Prostate gland (tissue), 2 donors: ENCODE results near the gene PTPRH. TPM values are rescaled to one million over a fixed set of nuclear protein-coding genes. Genes with fewer than 3 reads are reported as not detected.

Source experiments
- DNase-seq: peaks from one replicate; pipeline ENCODE4 v3.0.0-alpha.2; 2019; ENCODE audit warnings: low spot score
- H3K27ac ChIP-seq, 2 donors: fragments of 200-600 bp; sonication (generic); 2 replicates each; pipeline ENCODE4 v1.5.1; 2017 to 2019
- H3K27me3 ChIP-seq: fragments of 200-600 bp; sonication (generic); replicated peaks from 2 replicates; pipeline ENCODE4 v1.5.1; 2019; ENCODE audit not compliant: insufficient read depth
- H3K36me3 ChIP-seq, 2 donors: fragments of 200-600 bp; sonication (generic); 1 replicate in 1 of 2; 2 replicates in 1 of 2; pipeline versions ENCODE4 v1.5.1 to v1.8.1; 2017 to 2019
- H3K4me1 ChIP-seq: fragments of 200-600 bp; sonication (generic); replicated peaks from 2 replicates; pipeline ENCODE4 v1.5.1; 2019
- H3K4me3 ChIP-seq, 2 donors: fragments of 200-600 bp; sonication (generic); 2 replicates each; pipeline ENCODE4 v1.5.1; 2017 to 2019
- H3K9me3 ChIP-seq: fragments of 200-600 bp; sonication (generic); 2 replicates; pipeline ENCODE4 v1.5.1; 2017
- POLR2A ChIP-seq: fragments of 450-650 bp; IDR thresholded peaks from one replicate; pipeline ENCODE4 v1.6.1; 2016; ENCODE audit warnings: antibody characterized with exemption, mild to moderate bottlenecking
- POLR2AphosphoS5 ChIP-seq: sonication (generic); formaldehyde crosslinking; IDR thresholded peaks from one replicate; pipeline ENCODE4 v1.6.1; 2017; ENCODE audit warnings: antibody characterized with exemption
- WGBS: methylation state at CpG from one replicate; pipeline ENCODE4 v1.1.5; 2018; 5-methylcytosine and 5-hydroxymethylcytosine counted together
- intact Hi-C: fragments of 100-400 bp; cut with DNase I; formaldehyde crosslinking; loops from one replicate; pipeline ENCODE4 v1.14.2; 2022
- total RNA-seq, 2 donors: library from RNA; depleted of rRNA; stranded (reverse); fragments of >200 nt; gene quantifications; one replicate each; pipeline ENCODE4 v1.1.0, GENCODE V29; 2016
- TF ChIP-seq, protein P1 (sequence below), 4 experiments: fragments of 200-600 bp in 2 of 4; fragments of 450-650 bp in 2 of 4; sonication (generic) in 2 of 4; IDR thresholded peaks; 1 replicate in 3 of 4; 2 replicates in 1 of 4; pipeline ENCODE4 v1.5.1; 2016 to 2019; ENCODE audit warnings: antibody characterized with exemption in 4 of 4, mild to moderate bottlenecking in 2 of 4, moderate library complexity in 2 of 4

The PTPRH gene
- total RNA-seq, 2 donors from 2014 or later = 4.0 TPM; not detected in 1

DNA sequence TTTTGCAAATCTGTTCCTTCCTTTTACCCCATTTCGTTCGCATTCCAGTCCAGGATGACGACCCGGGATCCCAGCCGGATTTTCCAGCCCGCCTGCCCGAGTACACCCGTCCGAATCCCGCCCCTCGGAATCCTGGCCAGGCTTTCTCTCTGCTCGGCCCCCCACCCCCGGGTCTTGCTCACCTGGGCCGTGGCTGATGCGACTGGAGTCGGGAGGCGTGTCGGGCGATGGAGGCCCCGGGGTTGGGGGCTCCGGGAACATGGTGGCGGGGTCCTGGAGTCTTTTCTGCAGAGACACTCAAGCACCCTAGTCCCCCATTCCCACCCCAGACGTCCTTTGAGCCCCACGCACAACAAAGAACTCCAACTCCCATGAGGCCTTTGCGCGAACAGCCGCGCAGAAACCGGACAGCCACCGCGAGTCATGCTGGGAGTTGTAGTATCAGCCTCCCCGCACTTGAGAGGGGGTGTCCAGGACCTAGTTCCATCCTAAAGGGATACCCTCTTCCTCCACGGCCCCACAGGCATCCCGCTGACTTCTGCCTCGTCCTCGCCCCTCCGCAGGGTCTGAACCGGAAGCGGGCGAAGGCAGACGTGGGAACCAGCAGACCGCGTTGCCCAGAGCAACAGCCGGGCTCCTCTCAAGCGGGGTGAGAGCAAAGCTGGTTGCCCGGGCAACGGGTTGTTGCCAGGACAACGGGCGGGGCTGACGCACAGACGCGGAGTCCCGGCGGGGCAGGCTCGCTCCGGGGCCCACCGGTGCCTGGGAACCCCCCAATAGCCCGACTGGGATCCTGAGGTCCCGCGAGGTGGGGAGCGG, 30.3 kb downstream of the PTPRH start:
- peaks cover 40% of the 10 kb centered on the region for H3K27me3 ChIP-seq
- intact Hi-C loops = no loop called here

DNA sequence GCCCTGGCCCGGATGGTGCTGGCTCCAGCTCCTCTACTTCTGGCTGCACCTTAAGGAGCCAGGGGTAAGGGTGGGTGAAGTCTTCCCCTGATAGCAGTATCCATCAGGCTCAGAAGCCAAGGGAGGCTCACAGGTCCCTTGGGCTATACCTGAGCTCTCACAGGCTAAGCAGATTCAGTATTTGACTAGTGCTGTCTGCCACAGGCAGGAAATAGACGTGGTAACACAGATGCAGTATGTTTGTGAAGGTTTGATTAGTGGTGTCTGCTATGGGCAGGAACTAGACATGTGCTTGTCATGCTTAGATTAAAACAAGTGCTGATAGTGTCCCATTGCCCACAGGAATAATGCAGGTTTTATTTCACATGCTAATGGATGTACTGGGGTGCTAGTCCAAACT, 33.2 kb downstream of the PTPRH start:
- TF ChIP-seq POLR2A (no peak), POLR2AphosphoS5 (no peak)
- TF ChIP-seq, protein P1, sequence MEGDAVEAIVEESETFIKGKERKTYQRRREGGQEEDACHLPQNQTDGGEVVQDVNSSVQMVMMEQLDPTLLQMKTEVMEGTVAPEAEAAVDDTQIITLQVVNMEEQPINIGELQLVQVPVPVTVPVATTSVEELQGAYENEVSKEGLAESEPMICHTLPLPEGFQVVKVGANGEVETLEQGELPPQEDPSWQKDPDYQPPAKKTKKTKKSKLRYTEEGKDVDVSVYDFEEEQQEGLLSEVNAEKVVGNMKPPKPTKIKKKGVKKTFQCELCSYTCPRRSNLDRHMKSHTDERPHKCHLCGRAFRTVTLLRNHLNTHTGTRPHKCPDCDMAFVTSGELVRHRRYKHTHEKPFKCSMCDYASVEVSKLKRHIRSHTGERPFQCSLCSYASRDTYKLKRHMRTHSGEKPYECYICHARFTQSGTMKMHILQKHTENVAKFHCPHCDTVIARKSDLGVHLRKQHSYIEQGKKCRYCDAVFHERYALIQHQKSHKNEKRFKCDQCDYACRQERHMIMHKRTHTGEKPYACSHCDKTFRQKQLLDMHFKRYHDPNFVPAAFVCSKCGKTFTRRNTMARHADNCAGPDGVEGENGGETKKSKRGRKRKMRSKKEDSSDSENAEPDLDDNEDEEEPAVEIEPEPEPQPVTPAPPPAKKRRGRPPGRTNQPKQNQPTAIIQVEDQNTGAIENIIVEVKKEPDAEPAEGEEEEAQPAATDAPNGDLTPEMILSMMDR (IDR thresholded peaks at IDR 0.05) = no peak
- H3K27ac ChIP-seq = no peak overlapping the region
- intact Hi-C loops = no loop called here
- WGBS = 42% methylated on average over 2 of the region's 2 CpGs
- no peaks in the 10 kb centered on the region for H3K9me3 ChIP-seq
- no peaks in the 10 kb centered on the region for H3K36me3 ChIP-seq
- no peaks in the 10 kb centered on the region for H3K4me1 ChIP-seq
- no peak for DNase-seq
- peaks cover 43% of the 10 kb centered on the region for H3K27me3 ChIP-seq
- no peak overlapping the region for H3K4me3 ChIP-seq

More for the DNA sequence above, 30.3 kb downstream of the PTPRH start:
- DNase-seq = no peak
- H3K9me3 ChIP-seq = no peaks in the 10 kb centered on the region
- H3K4me1 ChIP-seq = no peaks in the 10 kb centered on the region
- no peaks in the 10 kb centered on the region for H3K36me3 ChIP-seq
- 4% methylated on average over 57 of the region's 61 CpGs for WGBS
- TF ChIP-seq POLR2AphosphoS5 (no peak), POLR2A (no peak)
- TF ChIP-seq, protein P1 (IDR thresholded peaks at IDR 0.05) = no peak
- no peak overlapping the region for H3K27ac ChIP-seq
- H3K4me3 ChIP-seq = peak overlapping the region in 1 of 2 donors; percentile 15

DNA sequence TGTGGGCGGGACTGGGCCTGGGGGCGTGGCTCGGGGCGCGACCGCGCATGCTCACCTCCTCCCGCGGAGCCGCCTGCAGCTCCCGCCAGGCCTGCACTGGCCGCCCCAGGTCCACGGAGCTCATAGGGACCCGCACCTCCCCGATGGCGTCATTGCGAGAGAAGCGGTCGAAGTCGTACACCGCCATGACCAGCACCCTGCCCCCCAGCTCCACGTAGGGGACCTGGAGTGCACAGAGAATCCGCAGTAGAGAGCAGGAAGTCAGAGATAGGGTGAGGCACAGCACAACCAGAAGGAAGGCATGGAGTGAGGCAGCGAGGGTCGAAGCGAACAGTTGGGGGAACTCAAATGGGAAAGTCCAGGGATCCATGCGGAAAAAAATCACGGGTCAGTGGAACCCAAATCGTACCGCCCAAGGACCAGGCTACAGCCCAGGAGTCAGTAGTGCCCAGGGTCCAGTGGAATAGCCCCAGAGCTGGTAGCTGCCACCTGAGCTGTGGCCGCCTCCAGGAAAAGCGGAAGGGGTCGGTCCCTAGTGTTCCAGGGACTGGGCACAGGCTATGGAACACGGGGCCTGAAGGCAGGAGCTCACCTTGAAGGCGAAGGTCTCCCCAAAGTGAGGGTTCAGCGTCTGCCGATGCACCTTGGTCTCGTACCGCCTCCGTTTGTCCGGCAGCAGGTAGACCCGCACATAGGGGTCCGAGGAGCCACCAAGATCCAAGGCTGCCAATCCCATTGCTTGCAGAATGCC, 34.0 kb downstream of the PTPRH start:
- TF ChIP-seq POLR2A (no peak), POLR2AphosphoS5 (no peak)
- TF ChIP-seq, protein P1 (IDR thresholded peaks at IDR 0.05) = no peak
- H3K4me3 ChIP-seq = no peak overlapping the region
- H3K4me1 ChIP-seq = no peaks in the 10 kb centered on the region
- intact Hi-C loops = no loop called here
- WGBS = 59% methylated on average over 39 of the region's 43 CpGs
- H3K27ac ChIP-seq = no peak overlapping the region
- peaks cover 37% of the 10 kb centered on the region for H3K27me3 ChIP-seq
- DNase-seq = no peak
- H3K9me3 ChIP-seq = no peaks in the 10 kb centered on the region
- H3K36me3 ChIP-seq = no peaks in the 10 kb centered on the region

DNA sequence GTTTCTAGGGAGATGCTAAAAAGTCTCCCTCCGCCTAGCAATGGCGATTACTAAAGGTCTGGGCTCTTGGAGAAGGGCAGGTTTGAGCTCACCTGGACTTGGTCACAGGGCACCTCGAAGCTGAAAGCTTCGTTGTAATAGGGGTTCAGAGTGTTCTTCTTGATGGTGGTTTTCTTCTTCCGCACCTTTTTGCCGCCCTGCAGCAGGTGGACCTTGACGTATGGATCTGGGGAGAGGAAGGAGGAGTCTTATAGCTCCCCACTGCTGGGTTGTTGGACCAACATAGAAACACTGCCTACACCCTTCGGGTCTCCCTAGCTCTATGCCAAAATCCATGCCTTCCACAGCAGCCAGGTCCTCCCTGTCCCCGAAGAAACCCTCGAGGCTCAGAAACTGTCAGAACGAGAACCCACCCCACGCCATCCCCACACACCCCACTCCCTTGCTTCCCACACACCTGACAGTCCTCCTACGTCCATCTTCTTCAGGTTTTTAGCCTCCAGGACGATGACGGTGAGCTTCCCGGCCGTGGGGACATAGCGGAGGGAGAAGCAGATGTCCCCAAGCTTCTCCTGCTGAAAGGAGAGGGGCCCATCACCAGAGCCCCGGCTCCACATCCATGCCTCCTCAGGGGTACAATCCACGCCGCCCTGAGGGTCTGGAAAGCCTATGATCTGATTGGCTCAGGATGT, 34.7 kb downstream of the PTPRH start:
- no peaks in the 10 kb centered on the region for H3K36me3 ChIP-seq
- no peak overlapping the region for H3K27ac ChIP-seq
- no peak overlapping the region for H3K4me3 ChIP-seq
- no peaks in the 10 kb centered on the region for H3K4me1 ChIP-seq
- DNase-seq = no peak
- no peaks in the 10 kb centered on the region for H3K9me3 ChIP-seq
- no peak for TF ChIP-seq POLR2AphosphoS5
- TF ChIP-seq POLR2A = no peak
- TF ChIP-seq, protein P1 (IDR thresholded peaks at IDR 0.05) = no peak
- 54% methylated on average over 21 of the region's 21 CpGs for WGBS
- intact Hi-C loops = no loop called here
- H3K27me3 ChIP-seq = peaks cover 36% of the 10 kb centered on the region
